HFFc6 (cell line): ENCODE data around the gene DENND1A. TPM values are rescaled to one million over a fixed set of nuclear protein-coding genes. Genes with fewer than 3 reads are reported as not detected.

Experiments
- DNase-seq: peaks from one replicate; pipeline ENCODE4 v3.0.0-alpha.2; 2018
- H3K27ac Mint-ChIP-seq: 2 replicates; pipeline ENCODE4 v1.8.0; 2020; ENCODE audit warnings: mild to moderate bottlenecking, mixed read lengths
- H3K27me3 Mint-ChIP-seq: 2 replicates; pipeline ENCODE4 v1.8.0; 2021; ENCODE audit warnings: mild to moderate bottlenecking, moderate library complexity, mixed read lengths; ENCODE audit not compliant: insufficient read depth
- H3K36me3 Mint-ChIP-seq: 2 replicates; pipeline ENCODE4 v1.8.0; 2021; ENCODE audit warnings: low read depth, mixed read lengths
- H3K4me1 Mint-ChIP-seq: 2 replicates; pipeline ENCODE4 v1.8.0; 2020; ENCODE audit warnings: low read depth, mixed read lengths
- H3K4me3 Mint-ChIP-seq: 2 replicates; pipeline ENCODE4 v1.8.0; 2020; ENCODE audit warnings: mild to moderate bottlenecking, moderate library complexity, mixed read lengths
- H3K9me3 Mint-ChIP-seq: 2 replicates; pipeline ENCODE4 v1.8.0; 2020; ENCODE audit warnings: mild to moderate bottlenecking, mixed read lengths
- CTCF ChIP-seq: fragments of 200-600 bp; sonication (generic); IDR thresholded peaks from 2 replicates; pipeline ENCODE4 v1.5.0; 2021; ENCODE audit warnings: antibody characterized with exemption, mild to moderate bottlenecking
- total RNA-seq, 6 experiments: library from RNA; stranded (reverse); fragmentation: NEBNext Ultra II Directional; extraction: Animal tissue kit (Norgen Biotek cat#: 25700); gene quantifications; 2 replicates in 1 of 6; 3 replicates in 5 of 6; pipeline ENCODE4 v1.2.3, GENCODE V29; 2021

Gene DENND1A
- total RNA-seq, 6 experiments from 2014 or later, result 25.4 to 38.3 (median 30.3) TPM

GRCh38 chr9:123438321-123438720 lies 491.6 kb downstream of the DENND1A start:
- H3K27ac Mint-ChIP-seq, result no peak overlapping the region
- no peaks in the 10 kb centered on the region for H3K9me3 Mint-ChIP-seq
- H3K4me3 Mint-ChIP-seq, result no peak overlapping the region
- DNase-seq, result no peak
- no peak for TF ChIP-seq CTCF
- no peaks in the 10 kb centered on the region; the same call in 1 of the 2 replicates for H3K36me3 Mint-ChIP-seq
- no peaks in the 10 kb centered on the region; the same call in 1 of the 2 replicates for H3K27me3 Mint-ChIP-seq
- H3K4me1 Mint-ChIP-seq, result no peaks in the 10 kb centered on the region

- TF ChIP-seq CTCF, result no peak
- H3K27ac Mint-ChIP-seq, result no peak overlapping the region
- H3K4me1 Mint-ChIP-seq, result no peaks in the 10 kb centered on the region
- no peak overlapping the region for H3K4me3 Mint-ChIP-seq
- H3K27me3 Mint-ChIP-seq, result peaks cover 3% of the 10 kb centered on the region
- no peak for DNase-seq
- H3K9me3 Mint-ChIP-seq, result no peaks in the 10 kb centered on the region
- H3K36me3 Mint-ChIP-seq, result no peaks in the 10 kb centered on the region; the same call in 1 of the 2 replicates
These were observed 492.7 kb downstream of the DENND1A start for GRCh38 chr9:123437201-123437600.

GRCh38 chr9:123435471-123435870 lies 494.5 kb downstream of the DENND1A start:
- H3K4me3 Mint-ChIP-seq, result no peak overlapping the region
- no peaks in the 10 kb centered on the region for H3K4me1 Mint-ChIP-seq
- peaks cover 2% of the 10 kb centered on the region; the same call in 1 of the 2 replicates for H3K36me3 Mint-ChIP-seq
- H3K27me3 Mint-ChIP-seq, result peaks cover 3% of the 10 kb centered on the region
- no peaks in the 10 kb centered on the region for H3K9me3 Mint-ChIP-seq
- no peak overlapping the region for H3K27ac Mint-ChIP-seq
- DNase-seq, result no peak
- TF ChIP-seq CTCF, result no peak

GRCh38 chr9:123434619-123435240 lies 495.2 kb downstream of the DENND1A start:
- DNase-seq, result no peak
- H3K27ac Mint-ChIP-seq, result no peak overlapping the region
- TF ChIP-seq CTCF, result no peak

GRCh38 chr9:123432331-123433236 lies 497.3 kb downstream of the DENND1A start:
- Mint-ChIP-seq H3K4me3 (no peak overlapping the region), H3K36me3 (peaks cover 23% of the 10 kb centered on the region; the same call in 1 of the 2 replicates), H3K27ac (no peak overlapping the region), H3K27me3 (peaks cover 3% of the 10 kb centered on the region), H3K4me1 (no peaks in the 10 kb centered on the region), H3K9me3 (no peaks in the 10 kb centered on the region)
- no peak for DNase-seq
- no peak for TF ChIP-seq CTCF

More at GRCh38 chr9:123434619-123435240, 495.2 kb downstream of the DENND1A start:
- H3K4me1 Mint-ChIP-seq, result no peaks in the 10 kb centered on the region
- H3K4me3 Mint-ChIP-seq, result no peak overlapping the region
- H3K36me3 Mint-ChIP-seq, result peaks cover 10% of the 10 kb centered on the region; the same call in 1 of the 2 replicates
- H3K9me3 Mint-ChIP-seq, result no peaks in the 10 kb centered on the region
- H3K27me3 Mint-ChIP-seq, result peaks cover 3% of the 10 kb centered on the region; the same call in 1 of the 2 replicates
